ENCODE measurements around the gene DENND4A. TPM values are rescaled to one million over a fixed set of nuclear protein-coding genes. Genes with fewer than 3 reads are reported as not detected.
"Not testable (repeated sequence)": the region's sequence is repeated elsewhere in the genome, so short reads cannot be mapped to it uniquely, and the experiment has no call there.

The DENND4A gene
- total RNA-seq, 1 donor from 2014 or later = 76.6 TPM

GRCh38 chr15:65629548-65629947, 162.5 kb downstream of the DENND4A start:
- DNase-seq = no peak

GRCh38 chr15:65626856-65627255, 165.2 kb downstream of the DENND4A start:
- DNase-seq = no peak

- no peak for DNase-seq
Measured at GRCh38 chr15:65623103-65623502, 169.0 kb downstream of the DENND4A start.

GRCh38 chr15:65621638-65622037, 170.5 kb downstream of the DENND4A start, which contains the start of gene SLC24A1:
Gene SLC24A1, plus strand, starts transcription at chr15:65621938. Its CDS starts 2,143 bp downstream, at chr15:65624081.
- DNase-seq = no peak

GRCh38 chr15:65620833-65621232, 171.3 kb downstream of the DENND4A start:
- no peak for DNase-seq

- no peak for DNase-seq
Measured at GRCh38 chr15:65619626-65620290, 172.3 kb downstream of the DENND4A start.

GRCh38 chr15:65618560-65619109, 173.5 kb downstream of the DENND4A start:
- no peak for DNase-seq

- DNase-seq = not testable (repeated sequence)
Measured at GRCh38 chr15:65615887-65616286, 176.2 kb downstream of the DENND4A start.

- no peak for DNase-seq
Measured at GRCh38 chr15:65612949-65613744, 178.9 kb downstream of the DENND4A start.

- no peak for DNase-seq
Measured at GRCh38 chr15:65612616-65612946, 179.5 kb downstream of the DENND4A start.

GRCh38 chr15:65611888-65612615, 180.0 kb downstream of the DENND4A start:
- DNase-seq = no peak

- DNase-seq = peak; percentile 96
Measured at GRCh38 chr15:65610871-65611718, 181.0 kb downstream of the DENND4A start, which contains the start of gene INTS14. Gene INTS14, minus strand, starts transcription at chr15:65611131. Its CDS starts 3,751 bp downstream, at chr15:65607380.

Small RNA genes within 50 kb of the gene (small RNA-seq; reads per million reads assigned to genes)
- gene MIR4511 (0.09 reads per million), gene SNORD13E (0.32 reads per million, percentile 18 among the genes with 10 or more reads in this experiment)

Other genes starting within 250 kb of the DENND4A start
- 26.7 TPM for gene INTS14, start 181.2 kb downstream of the DENND4A start, total RNA-seq
- gene SLC24A1, start 170.4 kb downstream of the DENND4A start, total RNA-seq = 1.4 TPM
- gene RAB11A, start 77.2 kb upstream of the DENND4A start, total RNA-seq = 169 TPM